DMS 273 (cell line): ENCODE data around the gene LRRK1.

Source experiments
- DNase-seq: peaks from one replicate; lab custom pipeline; 2025; ENCODE audit not compliant: unreplicated experiment; lab: John Stamatoyannopoulos, UW

The LRRK1 gene

GRCh38 chr15:100968050-100968966, 49.2 kb downstream of the LRRK1 start:
- DNase-seq: no peak

- DNase-seq: no peak
Observed at GRCh38 chr15:100972975-100973350, 53.8 kb downstream of the LRRK1 start.

GRCh38 chr15:100973351-100974111, 54.4 kb downstream of the LRRK1 start:
- no peak for DNase-seq

- no peak for DNase-seq
Observed at GRCh38 chr15:100975043-100975442, 55.9 kb downstream of the LRRK1 start.

GRCh38 chr15:100980410-100981046, 61.4 kb downstream of the LRRK1 start:
- DNase-seq: no peak

- no peak for DNase-seq
Observed at GRCh38 chr15:100981086-100981485, 61.9 kb downstream of the LRRK1 start.

GRCh38 chr15:100983221-100983620, 64.1 kb downstream of the LRRK1 start:
- DNase-seq: no peak

GRCh38 chr15:100985401-100985800, 66.2 kb downstream of the LRRK1 start:
- no peak for DNase-seq

GRCh38 chr15:100986158-100986896, 67.2 kb downstream of the LRRK1 start:
- DNase-seq: no peak

GRCh38 chr15:100987143-100987542, 68.0 kb downstream of the LRRK1 start:
- no peak for DNase-seq

GRCh38 chr15:100988297-100988696, 69.1 kb downstream of the LRRK1 start:
- no peak for DNase-seq

- no peak for DNase-seq
Observed at GRCh38 chr15:100988857-100989256, 69.7 kb downstream of the LRRK1 start.

- no peak for DNase-seq
Observed at GRCh38 chr15:100994597-100995446, 75.7 kb downstream of the LRRK1 start.

- DNase-seq: no peak
Observed at GRCh38 chr15:100995471-100996430, 76.6 kb downstream of the LRRK1 start.

GRCh38 chr15:100997442-100997841, 78.3 kb downstream of the LRRK1 start:
- DNase-seq: no peak

- DNase-seq: no peak
Observed at GRCh38 chr15:100998630-100999029, 79.5 kb downstream of the LRRK1 start.

- DNase-seq: no peak
Observed at GRCh38 chr15:100999369-100999768, 80.2 kb downstream of the LRRK1 start.

GRCh38 chr15:101000271-101000681, 81.1 kb downstream of the LRRK1 start:
- no peak for DNase-seq

GRCh38 chr15:101001056-101001455, 81.9 kb downstream of the LRRK1 start:
- DNase-seq: no peak
